HEK293 (cell line): ENCODE measurements around the gene ADGB.

Experiments
- CTCF ChIA-PET: fragments of 350-600 bp; formaldehyde crosslinking; extraction: SDS; loops from one replicate; lab custom pipeline; 2021; ENCODE audit warnings: antibody characterized with exemption; lab: Yijun Ruan, JAX
- POLR2A ChIA-PET: fragments of 300-600 bp; formaldehyde crosslinking; extraction: SDS; loops from one replicate; lab custom pipeline; 2020; ENCODE audit warnings: antibody characterized with exemption, inconsistent platforms; lab: Yijun Ruan, JAX
- H3K27ac ChIP-seq: fragments of 200-500 bp; sonication (Bioruptor generic); 2 replicates; pipeline ENCODE4 v1.5.1; 2014; ENCODE audit warnings: low read depth, low read length, control low read depth, inconsistent platforms; ENCODE audit errors: extremely low read depth
- H3K36me3 ChIP-seq, 2 experiments: fragments of 200-500 bp in 1 of 2; sonication (Bioruptor generic) in 1 of 2; 1 replicate in 1 of 2; 2 replicates in 1 of 2; pipeline ENCODE4 v1.5.1; 2014 to 2017; ENCODE audit warnings: inconsistent platforms in 2 of 2, low read length in 2 of 2; ENCODE audit not compliant: control insufficient read depth in 2 of 2, insufficient read depth in 1 of 2
- H3K4me1 ChIP-seq: fragments of 200-500 bp; sonication (Bioruptor generic); 2 replicates; pipeline ENCODE4 v1.5.1; 2014; ENCODE audit warnings: mild to moderate bottlenecking, low read length, inconsistent platforms; ENCODE audit not compliant: control insufficient read depth, insufficient read depth
- H3K4me3 ChIP-seq: 2 replicates; pipeline ENCODE4 v1.5.1; 2011; ENCODE audit warnings: low read depth, mild to moderate bottlenecking, control low read depth, low read length, moderate library complexity
- H3K9me3 ChIP-seq: fragments of 200-500 bp; sonication (Bioruptor generic); 2 replicates; pipeline ENCODE4 v1.5.1; 2014; ENCODE audit warnings: low read depth, low read length, inconsistent platforms; ENCODE audit not compliant: control insufficient read depth, insufficient read depth
- BCL11A ChIP-seq: fragments of 450-650 bp; formaldehyde crosslinking; IDR thresholded peaks from 2 replicates; pipeline ENCODE4 v1.5.1; 2016; ENCODE audit warnings: low read depth, missing biosample characterization, missing genetic modification characterization
- ZNF146 ChIP-seq: fragments of 450-650 bp; formaldehyde crosslinking; IDR thresholded peaks from 2 replicates; pipeline ENCODE4 v1.5.1; 2016; ENCODE audit warnings: missing biosample characterization, missing genetic modification characterization
- ZNF184 ChIP-seq: fragments of 450-650 bp; IDR thresholded peaks from 2 replicates; pipeline ENCODE4 v1.5.1; 2018; ENCODE audit warnings: missing biosample characterization, mild to moderate bottlenecking, missing genetic modification characterization
- ZSCAN16 ChIP-seq: fragments of 450-650 bp; formaldehyde crosslinking; IDR thresholded peaks from 2 replicates; pipeline ENCODE4 v1.5.1; 2016; ENCODE audit warnings: missing biosample characterization, missing genetic modification characterization
- TF ChIP-seq, protein P1 (sequence below): fragments of 450-650 bp; formaldehyde crosslinking; conservative IDR thresholded peaks from 2 replicates; pipeline ENCODE4 v1.5.1; 2016; ENCODE audit warnings: low read depth, missing biosample characterization, missing genetic modification characterization
- TF ChIP-seq, protein P2 (sequence below): fragments of 450-650 bp; formaldehyde crosslinking; IDR thresholded peaks from 2 replicates; pipeline ENCODE4 v1.5.1; 2016; ENCODE audit warnings: missing biosample characterization, missing genetic modification characterization
- TF ChIP-seq, protein P3 (sequence below): fragments of 450-650 bp; formaldehyde crosslinking; conservative IDR thresholded peaks from 2 replicates; pipeline ENCODE4 v1.5.1; 2016; ENCODE audit warnings: low read depth, missing biosample characterization, missing genetic modification characterization
- TF ChIP-seq, protein P4 (sequence below): fragments of 450-650 bp; formaldehyde crosslinking; IDR thresholded peaks from 2 replicates; pipeline ENCODE4 v1.5.1; 2016; ENCODE audit warnings: missing biosample characterization, missing genetic modification characterization
- TF ChIP-seq, protein P5 (sequence below): fragments of 450-650 bp; formaldehyde crosslinking; IDR thresholded peaks from 2 replicates; pipeline ENCODE4 v1.5.1; 2016; ENCODE audit warnings: missing biosample characterization, missing genetic modification characterization

ADGB gene

DNA sequence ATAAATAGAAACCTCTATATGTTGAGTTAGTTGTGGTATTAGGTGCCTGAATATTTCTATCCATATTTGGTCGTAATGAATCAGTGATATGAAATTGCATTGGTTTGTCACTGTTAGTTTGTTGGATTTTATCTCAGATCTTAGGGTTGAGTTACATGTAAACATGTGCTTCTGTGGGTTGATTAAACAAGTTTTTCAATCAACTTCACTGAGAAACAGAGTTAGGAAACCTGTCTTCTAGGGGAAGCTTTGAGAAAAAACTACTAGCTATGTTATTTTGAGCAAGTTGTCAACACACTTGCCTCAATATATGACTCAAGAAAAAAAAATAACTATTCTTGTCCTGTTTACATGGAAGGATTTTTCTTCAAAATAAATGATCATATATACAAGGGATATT, 14.8 kb upstream of the ADGB start:
- TF ChIP-seq ZSCAN16 (tag by site-specific recombination), result no peak
- TF ChIP-seq, all 188 proteins: peak for 0
- H3K27ac ChIP-seq, result no peak overlapping the region
- ChIA-PET POLR2A (no interaction called here), CTCF (interaction anchor here (1.0 kb wide), 1 partner anchor 13 kb away, joined by 3 read pairs; no protein-coding TSS in a partner anchor)
- no peak overlapping the region for H3K4me3 ChIP-seq
- no peaks in the 10 kb centered on the region for H3K4me1 ChIP-seq
- no peaks in the 10 kb centered on the region for H3K9me3 ChIP-seq
- H3K36me3 ChIP-seq, result no peaks in the 10 kb centered on the region

DNA sequence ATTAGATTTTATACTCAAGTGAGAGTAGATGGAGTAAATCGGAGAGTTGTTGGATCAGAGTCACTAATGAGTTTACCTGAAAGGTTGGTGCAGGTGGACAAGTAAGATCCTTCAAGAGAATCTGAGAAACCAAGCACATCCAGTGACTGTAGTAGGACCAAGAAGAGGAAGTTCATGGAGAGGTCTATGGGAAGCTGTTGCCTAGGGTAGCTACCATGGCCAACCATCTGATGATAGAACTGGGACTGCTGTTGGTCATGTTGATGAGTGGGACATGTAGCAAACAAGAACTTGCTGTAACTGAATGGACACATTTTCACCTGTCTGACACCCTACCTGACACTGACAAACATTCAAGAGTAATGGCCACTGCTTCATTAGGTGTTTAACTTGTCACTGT, 11.3 kb upstream of the ADGB start:
- ChIA-PET POLR2A (no interaction called here), CTCF (no interaction called here)
- H3K4me3 ChIP-seq, result no peak overlapping the region
- no peaks in the 10 kb centered on the region for H3K36me3 ChIP-seq
- H3K4me1 ChIP-seq, result no peaks in the 10 kb centered on the region
- H3K27ac ChIP-seq, result no peak overlapping the region
- no peaks in the 10 kb centered on the region for H3K9me3 ChIP-seq
- TF ChIP-seq ZNF184 (tag by site-specific recombination), result no peak

DNA sequence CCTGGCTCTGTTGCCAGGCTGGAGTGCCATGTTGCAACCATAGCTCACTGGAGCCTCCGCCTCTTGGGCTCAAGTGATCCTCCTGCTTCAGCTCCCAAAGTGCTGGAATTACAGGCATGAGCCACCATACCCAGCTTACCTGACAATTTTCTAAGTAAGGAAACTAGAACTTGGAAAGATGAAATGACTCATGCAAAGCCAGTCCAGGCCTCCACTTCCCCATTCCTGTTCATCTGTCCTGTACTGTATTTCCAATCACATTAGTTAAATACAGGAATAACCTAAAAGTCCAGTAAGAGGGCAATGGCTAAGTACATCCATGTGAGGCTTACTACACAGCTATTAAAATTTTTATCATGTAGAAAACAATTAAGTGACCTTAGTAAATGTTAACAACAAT, 8.3 kb upstream of the ADGB start:
- no peaks in the 10 kb centered on the region for H3K9me3 ChIP-seq
- H3K4me3 ChIP-seq, result no peak overlapping the region
- no peaks in the 10 kb centered on the region for H3K4me1 ChIP-seq
- TF ChIP-seq BCL11A (tag by site-specific recombination), result no peak
- TF ChIP-seq, protein P1, sequence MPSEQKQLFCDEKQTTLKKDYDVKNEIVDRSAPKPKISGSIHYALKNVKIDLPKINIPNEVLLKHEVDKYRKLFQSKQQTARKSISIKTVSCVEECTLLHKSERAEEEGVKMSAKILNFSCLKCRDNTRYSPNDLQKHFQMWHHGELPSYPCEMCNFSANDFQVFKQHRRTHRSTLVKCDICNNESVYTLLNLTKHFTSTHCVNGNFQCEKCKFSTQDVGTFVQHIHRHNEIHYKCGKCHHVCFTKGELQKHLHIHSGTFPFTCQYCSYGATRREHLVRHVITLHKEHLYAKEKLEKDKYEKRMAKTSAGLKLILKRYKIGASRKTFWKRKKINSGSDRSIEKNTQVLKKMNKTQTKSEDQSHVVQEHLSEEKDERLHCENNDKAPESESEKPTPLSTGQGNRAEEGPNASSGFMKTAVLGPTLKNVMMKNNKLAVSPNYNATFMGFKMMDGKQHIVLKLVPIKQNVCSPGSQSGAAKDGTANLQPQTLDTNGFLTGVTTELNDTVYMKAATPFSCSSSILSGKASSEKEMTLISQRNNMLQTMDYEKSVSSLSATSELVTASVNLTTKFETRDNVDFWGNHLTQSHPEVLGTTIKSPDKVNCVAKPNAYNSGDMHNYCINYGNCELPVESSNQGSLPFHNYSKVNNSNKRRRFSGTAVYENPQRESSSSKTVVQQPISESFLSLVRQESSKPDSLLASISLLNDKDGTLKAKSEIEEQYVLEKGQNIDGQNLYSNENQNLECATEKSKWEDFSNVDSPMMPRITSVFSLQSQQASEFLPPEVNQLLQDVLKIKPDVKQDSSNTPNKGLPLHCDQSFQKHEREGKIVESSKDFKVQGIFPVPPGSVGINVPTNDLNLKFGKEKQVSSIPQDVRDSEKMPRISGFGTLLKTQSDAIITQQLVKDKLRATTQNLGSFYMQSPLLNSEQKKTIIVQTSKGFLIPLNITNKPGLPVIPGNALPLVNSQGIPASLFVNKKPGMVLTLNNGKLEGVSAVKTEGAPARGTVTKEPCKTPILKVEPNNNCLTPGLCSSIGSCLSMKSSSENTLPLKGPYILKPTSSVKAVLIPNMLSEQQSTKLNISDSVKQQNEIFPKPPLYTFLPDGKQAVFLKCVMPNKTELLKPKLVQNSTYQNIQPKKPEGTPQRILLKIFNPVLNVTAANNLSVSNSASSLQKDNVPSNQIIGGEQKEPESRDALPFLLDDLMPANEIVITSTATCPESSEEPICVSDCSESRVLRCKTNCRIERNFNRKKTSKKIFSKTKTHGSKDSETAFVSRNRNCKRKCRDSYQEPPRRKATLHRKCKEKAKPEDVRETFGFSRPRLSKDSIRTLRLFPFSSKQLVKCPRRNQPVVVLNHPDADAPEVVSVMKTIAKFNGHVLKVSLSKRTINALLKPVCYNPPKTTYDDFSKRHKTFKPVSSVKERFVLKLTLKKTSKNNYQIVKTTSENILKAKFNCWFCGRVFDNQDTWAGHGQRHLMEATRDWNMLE (tag by site-specific recombination), result no peak
- TF ChIP-seq ZNF146 (tag by site-specific recombination), result no peak
- TF ChIP-seq, protein P2, sequence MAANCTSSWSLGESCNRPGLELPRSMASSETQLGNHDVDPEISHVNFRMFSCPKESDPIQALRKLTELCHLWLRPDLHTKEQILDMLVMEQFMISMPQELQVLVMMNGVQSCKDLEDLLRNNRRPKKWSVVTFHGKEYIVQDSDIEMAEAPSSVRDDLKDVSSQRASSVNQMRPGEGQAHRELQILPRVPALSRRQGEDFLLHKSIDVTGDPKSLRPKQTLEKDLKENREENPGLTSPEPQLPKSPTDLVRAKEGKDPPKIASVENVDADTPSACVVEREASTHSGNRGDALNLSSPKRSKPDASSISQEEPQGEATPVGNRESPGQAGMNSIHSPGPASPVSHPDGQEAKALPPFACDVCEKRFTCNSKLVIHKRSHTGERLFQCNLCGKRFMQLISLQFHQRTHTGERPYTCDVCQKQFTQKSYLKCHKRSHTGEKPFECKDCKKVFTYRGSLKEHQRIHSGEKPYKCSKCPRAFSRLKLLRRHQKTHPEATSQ, result no peak
- TF ChIP-seq, protein P3, sequence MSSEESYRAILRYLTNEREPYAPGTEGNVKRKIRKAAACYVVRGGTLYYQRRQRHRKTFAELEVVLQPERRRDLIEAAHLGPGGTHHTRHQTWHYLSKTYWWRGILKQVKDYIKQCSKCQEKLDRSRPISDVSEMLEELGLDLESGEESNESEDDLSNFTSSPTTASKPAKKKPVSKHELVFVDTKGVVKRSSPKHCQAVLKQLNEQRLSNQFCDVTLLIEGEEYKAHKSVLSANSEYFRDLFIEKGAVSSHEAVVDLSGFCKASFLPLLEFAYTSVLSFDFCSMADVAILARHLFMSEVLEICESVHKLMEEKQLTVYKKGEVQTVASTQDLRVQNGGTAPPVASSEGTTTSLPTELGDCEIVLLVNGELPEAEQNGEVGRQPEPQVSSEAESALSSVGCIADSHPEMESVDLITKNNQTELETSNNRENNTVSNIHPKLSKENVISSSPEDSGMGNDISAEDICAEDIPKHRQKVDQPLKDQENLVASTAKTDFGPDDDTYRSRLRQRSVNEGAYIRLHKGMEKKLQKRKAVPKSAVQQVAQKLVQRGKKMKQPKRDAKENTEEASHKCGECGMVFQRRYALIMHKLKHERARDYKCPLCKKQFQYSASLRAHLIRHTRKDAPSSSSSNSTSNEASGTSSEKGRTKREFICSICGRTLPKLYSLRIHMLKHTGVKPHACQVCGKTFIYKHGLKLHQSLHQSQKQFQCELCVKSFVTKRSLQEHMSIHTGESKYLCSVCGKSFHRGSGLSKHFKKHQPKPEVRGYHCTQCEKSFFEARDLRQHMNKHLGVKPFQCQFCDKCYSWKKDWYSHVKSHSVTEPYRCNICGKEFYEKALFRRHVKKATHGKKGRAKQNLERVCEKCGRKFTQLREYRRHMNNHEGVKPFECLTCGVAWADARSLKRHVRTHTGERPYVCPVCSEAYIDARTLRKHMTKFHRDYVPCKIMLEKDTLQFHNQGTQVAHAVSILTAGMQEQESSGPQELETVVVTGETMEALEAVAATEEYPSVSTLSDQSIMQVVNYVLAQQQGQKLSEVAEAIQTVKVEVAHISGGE, result no peak
- TF ChIP-seq, protein P4, sequence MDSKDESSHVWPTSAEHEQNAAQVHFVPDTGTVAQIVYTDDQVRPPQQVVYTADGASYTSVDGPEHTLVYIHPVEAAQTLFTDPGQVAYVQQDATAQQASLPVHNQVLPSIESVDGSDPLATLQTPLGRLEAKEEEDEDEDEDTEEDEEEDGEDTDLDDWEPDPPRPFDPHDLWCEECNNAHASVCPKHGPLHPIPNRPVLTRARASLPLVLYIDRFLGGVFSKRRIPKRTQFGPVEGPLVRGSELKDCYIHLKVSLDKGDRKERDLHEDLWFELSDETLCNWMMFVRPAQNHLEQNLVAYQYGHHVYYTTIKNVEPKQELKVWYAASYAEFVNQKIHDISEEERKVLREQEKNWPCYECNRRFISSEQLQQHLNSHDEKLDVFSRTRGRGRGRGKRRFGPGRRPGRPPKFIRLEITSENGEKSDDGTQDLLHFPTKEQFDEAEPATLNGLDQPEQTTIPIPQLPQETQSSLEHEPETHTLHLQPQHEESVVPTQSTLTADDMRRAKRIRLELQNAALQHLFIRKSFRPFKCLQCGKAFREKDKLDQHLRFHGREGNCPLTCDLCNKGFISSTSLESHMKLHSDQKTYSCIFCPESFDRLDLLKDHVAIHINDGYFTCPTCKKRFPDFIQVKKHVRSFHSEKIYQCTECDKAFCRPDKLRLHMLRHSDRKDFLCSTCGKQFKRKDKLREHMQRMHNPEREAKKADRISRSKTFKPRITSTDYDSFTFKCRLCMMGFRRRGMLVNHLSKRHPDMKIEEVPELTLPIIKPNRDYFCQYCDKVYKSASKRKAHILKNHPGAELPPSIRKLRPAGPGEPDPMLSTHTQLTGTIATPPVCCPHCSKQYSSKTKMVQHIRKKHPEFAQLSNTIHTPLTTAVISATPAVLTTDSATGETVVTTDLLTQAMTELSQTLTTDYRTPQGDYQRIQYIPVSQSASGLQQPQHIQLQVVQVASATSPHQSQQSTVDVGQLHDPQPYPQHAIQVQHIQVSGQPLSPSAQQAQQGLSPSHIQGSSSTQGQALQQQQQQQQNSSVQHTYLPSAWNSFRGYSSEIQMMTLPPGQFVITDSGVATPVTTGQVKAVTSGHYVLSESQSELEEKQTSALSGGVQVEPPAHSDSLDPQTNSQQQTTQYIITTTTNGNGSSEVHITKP (tag by site-specific recombination), result no peak
- TF ChIP-seq ZNF184 (tag by site-specific recombination), result no peak
- TF ChIP-seq, protein P5, sequence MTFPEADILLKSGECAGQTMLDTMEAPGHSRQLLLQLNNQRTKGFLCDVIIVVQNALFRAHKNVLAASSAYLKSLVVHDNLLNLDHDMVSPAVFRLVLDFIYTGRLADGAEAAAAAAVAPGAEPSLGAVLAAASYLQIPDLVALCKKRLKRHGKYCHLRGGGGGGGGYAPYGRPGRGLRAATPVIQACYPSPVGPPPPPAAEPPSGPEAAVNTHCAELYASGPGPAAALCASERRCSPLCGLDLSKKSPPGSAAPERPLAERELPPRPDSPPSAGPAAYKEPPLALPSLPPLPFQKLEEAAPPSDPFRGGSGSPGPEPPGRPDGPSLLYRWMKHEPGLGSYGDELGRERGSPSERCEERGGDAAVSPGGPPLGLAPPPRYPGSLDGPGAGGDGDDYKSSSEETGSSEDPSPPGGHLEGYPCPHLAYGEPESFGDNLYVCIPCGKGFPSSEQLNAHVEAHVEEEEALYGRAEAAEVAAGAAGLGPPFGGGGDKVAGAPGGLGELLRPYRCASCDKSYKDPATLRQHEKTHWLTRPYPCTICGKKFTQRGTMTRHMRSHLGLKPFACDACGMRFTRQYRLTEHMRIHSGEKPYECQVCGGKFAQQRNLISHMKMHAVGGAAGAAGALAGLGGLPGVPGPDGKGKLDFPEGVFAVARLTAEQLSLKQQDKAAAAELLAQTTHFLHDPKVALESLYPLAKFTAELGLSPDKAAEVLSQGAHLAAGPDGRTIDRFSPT (tag by site-specific recombination), result no peak
- no peaks in the 10 kb centered on the region for H3K36me3 ChIP-seq
- CTCF ChIA-PET, result interaction anchor here (0.8 kb wide), 1 partner anchor 20 kb away, joined by 4 read pairs; no protein-coding TSS in a partner anchor
- H3K27ac ChIP-seq, result no peak overlapping the region
- POLR2A ChIA-PET, result no interaction called here
